HAP-1 (cell line): Measurements from ENCODE around the gene KLK4.

Source experiments
- DNase-seq, 2 experiments: peaks; one replicate each; pipeline ENCODE4 v3.0.0-alpha.2; 2016 to 2020; ENCODE audit warnings: low spot score in 2 of 2
- H3K27me3 ChIP-seq: fragments of 250-450 bp; sonication (Bioruptor Pico); 2 replicates; pipeline ENCODE4 v1.5.1; 2020; ENCODE audit warnings: low read depth, mild to moderate bottlenecking, moderate library complexity
- H3K36me3 ChIP-seq: fragments of 250-450 bp; sonication (Bioruptor Pico); replicated peaks from 2 replicates; pipeline ENCODE4 v1.5.1; 2020; ENCODE audit warnings: mild to moderate bottlenecking
- H3K4me1 ChIP-seq: fragments of 250-450 bp; sonication (Bioruptor Pico); 2 replicates; pipeline ENCODE4 v1.5.1; 2020; ENCODE audit warnings: mild to moderate bottlenecking
- H3K4me3 ChIP-seq: fragments of 250-450 bp; sonication (Bioruptor Pico); 2 replicates; pipeline ENCODE4 v1.5.1; 2020; ENCODE audit warnings: mild to moderate bottlenecking, moderate library complexity
- H3K9me3 ChIP-seq: fragments of 250-450 bp; sonication (Bioruptor Pico); 2 replicates; pipeline ENCODE4 v1.5.1; 2020; ENCODE audit warnings: mild to moderate bottlenecking, moderate library complexity
- in situ Hi-C: fragments of 300-500 bp; cut with MboI; formaldehyde crosslinking; loops from 3 replicates; pipeline ENCODE4 v1.14.3; 2020; ENCODE audit warnings: low sequenced_read_pairs, inconsistent platforms, mixed read lengths

Gene KLK4

DNA sequence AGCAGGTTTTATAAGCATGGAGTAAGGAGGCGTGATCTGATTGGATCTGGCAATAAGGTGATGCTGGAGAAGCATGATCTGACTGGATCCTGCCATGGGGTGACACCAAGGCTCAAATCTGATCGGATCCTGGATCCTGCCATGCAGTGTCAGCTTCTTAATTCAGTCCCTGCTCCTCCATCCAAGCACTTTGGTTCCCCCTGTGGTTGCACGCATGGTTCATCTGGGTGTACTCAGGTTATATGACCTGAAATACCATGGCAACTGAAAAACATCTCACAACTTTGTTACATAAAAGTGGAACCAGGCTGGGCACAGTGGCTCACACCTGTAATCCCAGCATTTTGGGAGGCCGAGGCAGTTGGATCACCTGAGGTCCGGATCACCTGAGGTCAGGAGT lies 17.6 kb upstream of the KLK4 start:
- Histone ChIP-seq H3K4me1 (no peaks in the 10 kb centered on the region), H3K4me3 (no peak overlapping the region), H3K9me3 (no peaks in the 10 kb centered on the region; the same call in 1 of the 2 replicates), H3K27me3 (no peaks in the 10 kb centered on the region), H3K36me3 (no peaks in the 10 kb centered on the region)
- DNase-seq: no peak
- in situ Hi-C loops: loop anchor here (10.0 kb wide), 1 partner anchor 166 kb away; no protein-coding TSS in a partner anchor

DNA sequence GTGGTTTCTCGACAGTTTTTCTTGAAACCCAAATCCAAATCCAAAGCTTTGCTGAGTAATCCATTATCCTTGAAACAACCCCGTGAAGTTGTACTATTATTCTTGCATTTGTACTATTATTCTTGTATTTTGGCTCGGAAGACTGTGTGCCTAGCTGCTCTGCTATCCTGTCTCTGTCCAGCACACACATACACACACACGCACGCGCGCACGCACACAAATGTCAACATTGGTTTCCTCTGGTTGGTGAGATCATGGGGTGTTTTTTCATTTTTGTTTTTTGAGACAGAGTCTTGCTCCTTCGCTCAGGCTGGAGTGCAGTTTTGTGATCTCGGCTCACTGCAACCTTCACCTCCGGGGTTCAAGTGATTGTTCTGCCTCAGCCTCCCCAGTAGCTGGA lies 14.9 kb upstream of the KLK4 start:
- H3K36me3 ChIP-seq: no peaks in the 10 kb centered on the region
- in situ Hi-C loops: loop anchor here (10.0 kb wide), 1 partner anchor 169 kb away; no protein-coding TSS in a partner anchor
- H3K27me3 ChIP-seq: no peaks in the 10 kb centered on the region
- DNase-seq: no peak
- H3K4me1 ChIP-seq: no peaks in the 10 kb centered on the region
- no peaks in the 10 kb centered on the region; the same call in 1 of the 2 replicates for H3K9me3 ChIP-seq
- H3K4me3 ChIP-seq: no peak overlapping the region

DNA sequence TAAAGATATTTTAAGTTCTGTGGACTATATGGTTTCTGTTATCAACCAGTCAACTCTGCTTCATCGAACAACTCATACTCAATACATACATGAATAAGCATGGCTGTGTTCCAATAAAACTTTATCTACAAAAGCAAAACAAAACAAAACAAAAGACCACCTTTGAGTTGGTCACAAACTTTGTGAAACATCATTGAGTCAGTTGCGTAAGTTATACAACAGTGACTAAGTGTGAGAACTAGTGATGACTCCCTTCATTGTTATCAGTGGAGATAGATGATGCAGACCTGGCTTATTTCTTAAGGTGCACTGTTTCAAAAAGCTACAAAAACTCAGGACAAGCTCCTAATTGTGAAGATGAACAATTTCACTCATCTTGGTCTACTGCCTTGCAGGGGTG lies 14.5 kb upstream of the KLK4 start:
- Histone ChIP-seq H3K36me3 (no peaks in the 10 kb centered on the region), H3K9me3 (no peaks in the 10 kb centered on the region; the same call in 1 of the 2 replicates), H3K4me3 (no peak overlapping the region), H3K4me1 (no peaks in the 10 kb centered on the region), H3K27me3 (no peaks in the 10 kb centered on the region)
- in situ Hi-C loops: loop anchor here (10.0 kb wide), 1 partner anchor 169 kb away; no protein-coding TSS in a partner anchor
- no peak for DNase-seq

DNA sequence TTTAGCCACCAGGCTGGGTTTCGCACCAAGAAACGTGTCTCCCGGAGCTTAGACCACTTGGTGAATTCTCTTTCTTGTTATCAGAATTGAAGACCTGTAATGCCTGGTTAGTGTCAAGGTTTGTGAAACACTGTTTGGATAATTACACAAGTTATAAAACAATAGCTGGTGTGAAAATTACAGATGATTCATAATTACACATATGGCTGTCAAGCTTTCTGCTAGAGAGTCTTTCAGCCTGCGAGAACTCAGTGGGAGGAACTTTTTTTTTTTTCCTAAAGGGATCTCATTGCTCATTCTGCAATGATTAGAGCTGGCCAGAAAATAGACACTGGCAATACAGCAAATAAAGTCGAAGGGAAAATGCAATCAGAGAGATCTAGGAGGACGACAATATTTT lies 13.4 kb upstream of the KLK4 start:
- Histone ChIP-seq H3K4me1 (no peaks in the 10 kb centered on the region), H3K27me3 (no peaks in the 10 kb centered on the region), H3K36me3 (no peaks in the 10 kb centered on the region), H3K4me3 (no peak overlapping the region), H3K9me3 (no peaks in the 10 kb centered on the region; the same call in 1 of the 2 replicates)
- in situ Hi-C loops: loop anchor here (10.0 to 25.0 kb wide), 2 partner anchors 170 to 562 kb away; partner anchors contain the start of gene NAPSA
- no peak for DNase-seq

DNA sequence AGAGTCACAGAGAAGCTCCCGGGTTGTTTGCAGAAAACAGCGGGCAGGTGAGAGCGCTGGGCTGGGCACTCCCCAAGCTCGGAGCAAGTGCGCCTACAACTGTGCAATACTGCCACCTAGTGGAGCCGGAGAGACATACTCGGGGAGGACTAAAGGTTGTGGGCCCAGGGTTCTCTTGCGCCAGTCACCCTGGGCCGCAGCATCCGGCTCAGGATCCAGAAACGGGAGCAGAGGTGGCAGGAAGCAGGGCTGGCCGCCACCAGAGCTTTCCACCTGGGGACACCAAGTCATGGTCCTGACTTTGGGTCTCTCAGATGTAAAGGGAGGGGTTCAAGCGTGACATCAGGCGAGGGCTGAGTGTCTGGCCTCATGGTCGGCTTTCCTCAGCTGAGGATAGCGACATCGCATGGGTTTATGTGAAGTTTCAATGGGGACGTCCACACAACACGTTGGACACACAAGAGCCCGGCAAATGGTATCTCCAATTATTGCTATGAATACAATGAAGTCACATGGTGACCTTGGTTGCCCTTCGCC lies 11.2 kb upstream of the KLK4 start:
- Histone ChIP-seq H3K36me3 (no peaks in the 10 kb centered on the region), H3K4me1 (no peaks in the 10 kb centered on the region), H3K9me3 (no peaks in the 10 kb centered on the region), H3K27me3 (no peaks in the 10 kb centered on the region; the same call in 1 of the 2 replicates), H3K4me3 (no peak overlapping the region)
- in situ Hi-C loops: loop anchor here (10.0 to 25.0 kb wide), 2 partner anchors 172 to 560 kb away; partner anchors contain the start of gene NAPSA
- DNase-seq: peak; percentile 64 to 84

DNA sequence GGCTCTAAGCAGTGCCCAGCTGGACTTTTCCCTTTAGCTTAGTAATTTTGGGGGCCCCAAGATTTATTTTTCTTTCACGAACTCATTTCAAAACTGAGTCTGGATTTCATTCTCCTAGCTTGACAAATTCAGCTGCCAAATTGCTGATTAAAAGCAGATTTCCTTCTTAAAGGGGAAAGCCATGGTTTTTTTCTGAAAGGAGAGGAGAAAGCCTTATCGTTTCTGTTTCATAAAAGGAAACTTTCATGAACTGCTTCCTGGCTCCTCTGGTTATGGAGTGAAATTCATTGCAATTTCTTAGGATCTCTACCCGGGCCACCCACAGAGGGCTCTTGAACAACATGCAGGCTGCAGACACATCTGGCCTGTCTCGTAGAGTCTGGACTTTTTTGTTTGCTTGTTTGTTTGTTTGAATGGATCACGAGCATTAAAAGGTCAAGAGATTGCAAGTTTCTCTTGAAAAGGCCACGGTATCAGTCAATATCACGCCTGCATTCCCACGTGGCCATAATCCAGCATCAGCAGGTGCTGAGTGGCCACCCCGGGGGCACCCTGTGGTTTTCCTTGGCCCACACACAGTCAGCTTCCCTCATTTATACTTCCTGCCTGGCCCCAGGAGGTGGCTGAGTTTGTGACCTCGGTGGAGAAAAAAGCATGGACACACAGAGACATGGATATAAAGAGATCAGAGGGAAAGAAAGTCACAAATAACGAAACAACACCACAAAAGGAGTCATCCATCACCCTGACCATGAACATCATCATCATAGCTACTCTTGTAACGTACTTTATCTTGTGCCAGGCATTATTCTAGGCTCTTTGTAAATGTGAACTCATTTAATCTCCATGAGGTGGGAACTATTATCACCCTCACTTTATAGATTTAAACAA lies 10.5 kb upstream of the KLK4 start:
- H3K27me3 ChIP-seq: no peaks in the 10 kb centered on the region; the same call in 1 of the 2 replicates
- no peaks in the 10 kb centered on the region for H3K36me3 ChIP-seq
- no peak for DNase-seq
- no peaks in the 10 kb centered on the region for H3K9me3 ChIP-seq
- in situ Hi-C loops: loop anchor here (10.0 to 25.0 kb wide), 2 partner anchors 173 to 559 kb away; partner anchors contain the start of gene NAPSA
- no peak overlapping the region for H3K4me3 ChIP-seq
- no peaks in the 10 kb centered on the region for H3K4me1 ChIP-seq

DNA sequence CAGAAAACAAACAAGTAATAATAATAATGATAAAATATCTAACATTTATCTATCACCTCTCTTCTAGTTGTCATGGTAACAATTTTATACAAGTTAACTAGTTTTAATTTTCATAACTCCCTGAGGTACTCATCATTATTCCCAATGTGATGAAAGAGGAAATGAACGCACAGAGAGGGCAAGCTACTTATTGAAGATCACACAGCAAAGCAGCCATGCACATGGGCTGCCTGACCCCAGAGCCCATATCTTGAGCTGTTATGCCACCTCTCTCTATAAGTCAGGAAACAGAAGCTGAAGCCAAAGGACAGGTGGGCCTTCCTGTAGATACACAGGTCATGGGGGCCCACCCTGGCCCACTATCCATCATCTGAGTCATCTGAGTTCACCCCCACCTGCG lies 4.9 kb upstream of the KLK4 start:
- DNase-seq: no peak

DNA sequence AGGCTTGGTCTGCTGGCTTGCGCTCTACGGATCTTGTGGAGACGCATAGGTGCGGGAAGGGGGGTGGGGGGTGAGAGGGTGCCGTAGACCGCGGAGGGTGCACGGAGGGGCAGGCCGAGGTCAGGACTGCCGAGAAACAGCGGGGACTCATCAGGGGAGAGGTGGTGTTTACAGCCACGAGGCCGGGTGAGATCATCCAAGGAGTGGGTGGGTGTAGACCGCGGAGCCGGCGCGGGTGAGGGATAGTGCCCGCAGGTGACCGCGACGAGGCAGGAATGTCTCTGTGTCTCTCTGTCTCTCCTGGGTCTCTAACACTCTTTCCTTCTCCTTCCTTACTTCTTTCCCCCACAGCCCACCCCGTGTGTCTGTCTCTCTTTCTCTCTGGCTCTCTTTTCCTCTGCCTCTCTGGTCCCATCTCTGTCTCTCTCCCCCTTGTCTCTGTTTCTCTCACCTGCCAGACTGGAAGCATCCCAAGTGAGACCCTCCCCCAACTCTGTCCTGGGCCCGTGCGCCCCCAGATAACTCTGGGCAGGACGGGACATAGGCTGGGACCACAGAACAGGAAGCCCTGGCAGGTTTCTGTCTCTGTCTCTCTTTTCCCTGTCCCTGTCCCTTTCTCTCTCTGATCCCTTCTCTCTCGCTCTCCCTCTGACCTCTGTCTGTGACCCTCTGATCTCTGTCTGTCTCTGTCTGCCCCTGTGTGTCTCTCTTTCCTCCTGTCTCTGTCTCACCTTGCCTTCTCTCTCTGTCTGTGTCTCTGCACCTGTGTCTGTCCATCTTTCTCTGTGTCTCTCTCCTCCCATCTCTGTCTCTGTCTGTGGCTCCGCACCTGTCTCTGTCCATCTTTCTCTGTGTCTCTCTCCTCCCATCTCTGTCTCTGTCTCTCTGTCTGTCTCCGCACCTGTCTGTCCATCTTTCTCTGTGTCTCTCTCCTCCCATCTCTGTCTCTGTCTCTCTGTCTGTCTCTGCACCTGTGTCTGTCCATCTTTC lies 1.8 kb upstream of the KLK4 start:
- peaks cover 30% of the 10 kb centered on the region for H3K27me3 ChIP-seq
- DNase-seq: no peak
- H3K9me3 ChIP-seq: no peaks in the 10 kb centered on the region
- no peak overlapping the region for H3K4me3 ChIP-seq
- no peaks in the 10 kb centered on the region for H3K36me3 ChIP-seq
- no peaks in the 10 kb centered on the region for H3K4me1 ChIP-seq
- in situ Hi-C loops: loop anchor here (10.0 to 25.0 kb wide), 2 partner anchors 378 to 551 kb away; partner anchors contain the start of gene NAPSA

More for the DNA sequence above, 4.9 kb upstream of the KLK4 start:
- Histone ChIP-seq H3K36me3 (no peaks in the 10 kb centered on the region), H3K27me3 (peaks cover 23% of the 10 kb centered on the region), H3K9me3 (no peaks in the 10 kb centered on the region), H3K4me1 (no peaks in the 10 kb centered on the region), H3K4me3 (no peak overlapping the region)
- in situ Hi-C loops: loop anchor here (10.0 to 25.0 kb wide), 2 partner anchors 381 to 554 kb away; partner anchors contain the start of gene NAPSA

DNA sequence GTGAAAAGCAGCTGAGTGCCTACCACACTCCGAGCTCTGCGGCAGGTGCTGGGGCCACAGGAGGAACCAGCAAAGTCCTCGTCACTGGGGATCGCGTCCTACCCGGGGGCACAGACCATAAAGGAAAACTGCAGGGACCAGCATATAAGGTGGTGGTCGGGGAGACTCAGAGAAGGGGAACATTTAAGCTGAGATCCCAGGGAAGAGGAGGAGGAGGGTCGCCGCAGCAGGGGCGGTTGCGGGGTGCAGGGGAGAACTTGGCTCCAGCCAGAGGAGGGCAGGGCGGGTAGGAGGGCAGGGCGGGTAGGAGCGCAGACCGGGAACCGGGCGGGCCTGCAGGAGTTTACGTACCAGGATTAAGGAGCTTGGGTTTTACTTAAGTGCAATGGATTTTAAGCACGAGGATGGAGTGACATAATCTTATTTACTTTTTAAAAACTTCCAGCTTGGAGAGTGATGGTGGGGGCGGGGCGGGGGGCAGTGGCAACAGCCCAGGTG lies 956 bp upstream of the KLK4 start:
- no peak for DNase-seq
- Histone ChIP-seq H3K36me3 (no peaks in the 10 kb centered on the region), H3K4me3 (no peak overlapping the region), H3K9me3 (no peaks in the 10 kb centered on the region), H3K27me3 (peaks cover 32% of the 10 kb centered on the region), H3K4me1 (no peaks in the 10 kb centered on the region)
- in situ Hi-C loops: loop anchor here (10.0 to 25.0 kb wide), 2 partner anchors 377 to 550 kb away; partner anchors contain the start of gene NAPSA

DNA sequence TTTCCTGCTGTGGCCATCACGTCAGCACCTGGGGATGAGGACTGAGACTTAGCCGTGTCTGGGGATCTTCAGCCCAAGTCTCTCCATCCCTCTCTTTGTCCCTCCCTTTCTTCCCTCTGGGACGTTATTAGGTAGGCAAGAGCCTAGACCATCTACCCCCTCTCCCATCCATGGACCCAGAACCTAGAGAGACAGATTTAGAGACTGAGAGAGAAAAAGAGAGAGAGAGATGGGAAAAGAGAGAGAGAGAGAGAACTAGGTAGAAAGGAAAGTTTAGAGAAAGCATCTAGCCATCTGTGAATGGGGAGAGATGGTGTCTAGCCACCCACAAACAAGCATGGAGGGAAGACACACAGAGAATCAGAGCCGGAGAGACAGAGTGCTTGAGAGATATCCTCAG lies 473 bp downstream of the KLK4 start:
- in situ Hi-C loops: loop anchor here (10.0 to 25.0 kb wide), 2 partner anchors 376 to 548 kb away; partner anchors contain the start of gene NAPSA
- no peaks in the 10 kb centered on the region for H3K36me3 ChIP-seq
- no peak overlapping the region for H3K4me3 ChIP-seq
- no peaks in the 10 kb centered on the region for H3K4me1 ChIP-seq
- H3K27me3 ChIP-seq: peaks cover 30% of the 10 kb centered on the region
- H3K9me3 ChIP-seq: no peaks in the 10 kb centered on the region
- no peak for DNase-seq

DNA sequence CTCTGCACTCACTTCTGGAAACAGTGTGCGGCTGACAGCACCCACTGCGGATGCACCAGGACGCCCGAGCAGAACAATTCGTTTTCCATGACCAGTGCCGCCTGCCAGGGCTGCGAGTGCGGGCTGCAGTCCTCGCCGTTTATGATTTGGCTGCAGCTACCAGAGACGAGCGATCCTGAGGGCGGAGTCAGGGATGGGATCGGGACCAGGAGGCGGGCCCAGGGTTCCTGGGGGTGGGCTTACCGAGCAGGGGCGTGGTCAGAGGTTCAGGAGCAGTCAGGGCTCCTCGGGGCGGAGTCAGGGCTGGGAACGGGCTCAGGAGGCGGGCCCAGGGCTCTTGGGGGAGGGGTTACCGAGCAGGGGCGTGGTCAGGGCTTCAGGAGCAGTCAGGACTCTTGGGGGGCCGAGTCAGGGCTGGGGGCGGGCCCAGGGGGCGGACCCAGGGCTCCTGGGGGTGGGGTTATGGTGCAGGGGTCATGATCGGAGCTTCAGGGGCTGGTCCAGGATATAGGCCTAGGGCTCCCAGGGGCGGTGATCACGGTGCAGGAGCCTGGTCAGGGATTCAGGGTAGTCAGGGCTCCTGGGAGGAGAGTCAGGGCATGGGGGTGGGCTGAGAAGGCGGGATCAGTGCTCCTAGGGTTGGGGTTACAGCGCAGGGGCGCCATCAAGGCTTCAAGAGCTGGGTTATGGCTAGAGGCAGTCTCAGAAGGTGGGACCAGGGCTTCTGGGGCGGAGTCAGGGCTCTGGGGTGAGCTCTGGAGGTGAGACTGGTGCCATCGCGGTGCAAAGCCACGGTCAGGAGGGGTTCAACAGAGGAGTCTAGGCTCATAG lies 1.7 kb downstream of the KLK4 start:
- Histone ChIP-seq H3K36me3 (no peaks in the 10 kb centered on the region), H3K27me3 (peaks cover 22% of the 10 kb centered on the region), H3K4me3 (peak overlapping the region; percentile 14; the same call in 1 of the 2 replicates), H3K9me3 (no peaks in the 10 kb centered on the region), H3K4me1 (no peaks in the 10 kb centered on the region)
- DNase-seq: peak; percentile 46 to 94
- in situ Hi-C loops: loop anchor here (10.0 to 25.0 kb wide), 2 partner anchors 375 to 547 kb away; partner anchors contain the start of gene NAPSA

DNA sequence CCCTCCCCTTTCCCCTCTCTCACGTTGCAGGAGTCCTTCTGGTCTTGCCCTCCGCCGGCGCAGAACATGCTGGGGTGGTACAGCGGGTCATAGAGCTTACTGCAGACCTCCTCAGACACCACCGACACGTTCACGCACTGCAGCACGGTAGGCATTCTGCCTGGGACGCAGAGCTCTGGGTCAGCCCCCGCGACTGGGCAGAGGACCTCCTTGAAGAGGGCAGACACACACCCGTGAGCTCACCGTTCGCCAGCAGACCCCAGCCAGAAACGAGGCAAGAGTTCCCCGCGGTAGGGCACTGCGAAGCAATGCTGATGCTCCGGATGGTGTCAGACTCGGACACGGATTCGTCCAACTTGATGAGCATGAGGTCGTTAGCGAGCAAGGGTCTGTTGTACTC lies 2.9 kb downstream of the KLK4 start:
- Histone ChIP-seq H3K36me3 (no peaks in the 10 kb centered on the region), H3K4me3 (no peak overlapping the region), H3K27me3 (peaks cover 22% of the 10 kb centered on the region), H3K9me3 (no peaks in the 10 kb centered on the region), H3K4me1 (no peaks in the 10 kb centered on the region)
- in situ Hi-C loops: loop anchor here (25.0 kb wide), 1 partner anchor 546 kb away; the partner anchor contains the start of gene NAPSA
- DNase-seq: no peak
